Measurements from ENCODE around the gene MAN1A1. TPM values are rescaled to one million over a fixed set of nuclear protein-coding genes. Genes with fewer than 3 reads are reported as not detected.

Gene MAN1A1
- total and polyA plus RNA-seq, 2 of the 8 experiments (the other 6 are each of a cell fraction or from before 2014, with no cell fraction given): 1.8 to 5.4 TPM

GRCh38 chr6:119132261-119132981 lies 217.1 kb downstream of the MAN1A1 start:
- no peak overlapping the region for H3K18ac ChIP-seq (ENCODE audit: extremely low read depth, low read length)
- H3K36me3 ChIP-seq (ENCODE audit: control insufficient read depth in 2 of 4, insufficient read depth in 4 of 4, low read length in 3 of 4): no peaks in the 10 kb centered on the region
- H3K14ac ChIP-seq (ENCODE audit: insufficient read length): no peak overlapping the region
- TF ChIP-seq RNF2 (IDR thresholded peaks at IDR 0.05; ENCODE audit: borderline replicate concordance, low read depth, low read length, missing control alignments, poor library complexity, severe bottlenecking) (no peak), JUND (IDR thresholded peaks at IDR 0.05; ENCODE audit: low read length) (no peak), RFX5 (IDR thresholded peaks at IDR 0.05; ENCODE audit: borderline replicate concordance, low read depth, low read length) (no peak), POLR2AphosphoS5 (IDR thresholded peaks at IDR 0.05; ENCODE audit: low read depth, low read length) (no peak), SP1 (IDR thresholded peaks at IDR 0.05; ENCODE audit: low read depth, low read length) (no peak), NANOG (IDR thresholded peaks at IDR 0.05; ENCODE audit: insufficient read depth, low read depth, low read length, poor library complexity, severe bottlenecking) (no peak), GTF2F1 (IDR thresholded peaks at IDR 0.05; ENCODE audit: borderline replicate concordance, low read depth, low read length) (no peak), CEBPB (IDR thresholded peaks at IDR 0.05; ENCODE audit: low read depth, low read length) (no peak), CHD1 (IDR thresholded peaks at IDR 0.05; ENCODE audit: low read depth, low read length) (no peak)
- H3K9ac ChIP-seq (replicated peaks in 1 of 4; ENCODE audit: extremely low read depth in 1 of 4, low read depth in 3 of 4, low read length in 3 of 4): no peak overlapping the region
- DNase-seq (ENCODE audit: low read depth in 1 of 2, low spot score in 2 of 2) (no peak), FAIRE-seq (peak; percentile 52)
- H2BK120ac ChIP-seq (replicated peaks; ENCODE audit: low read depth, low read length): peak overlapping the region; percentile 14
- no peak overlapping the region for H3K4me2 ChIP-seq (ENCODE audit: insufficient read depth in 1 of 2, low read depth in 2 of 2, low read length in 2 of 2)
- no peak overlapping the region for H3K27ac ChIP-seq (ENCODE audit: low read depth, low read length)
- H4K8ac ChIP-seq (ENCODE audit: extremely low read depth, insufficient read depth, low read length): no peak overlapping the region
- H2BK12ac ChIP-seq (ENCODE audit: low read depth, low read length): no peak overlapping the region
- H3K4me3 ChIP-seq (ENCODE audit: extremely low read depth in 1 of 4, insufficient read depth in 2 of 4, low read depth in 3 of 4, low read length in 4 of 4): no peak overlapping the region
- H4K91ac ChIP-seq (replicated peaks; ENCODE audit: insufficient read length, low read length): no peak overlapping the region
- no peak overlapping the region for H2BK5ac ChIP-seq (ENCODE audit: low read depth, low read length)
- ChIA-PET CTCF (ENCODE audit: partially characterized antibody) (interaction anchor here (0.7 to 3.2 kb wide), 14 partner anchors 8 to 973 kb away, joined by 3 to 21 read pairs (median 3); no protein-coding TSS in a partner anchor), POLR2A (ENCODE audit: partially characterized antibody) (no interaction called here)
- H3K79me2 ChIP-seq (ENCODE audit: control insufficient read depth in 1 of 2, insufficient read depth in 2 of 2, low read length in 2 of 2): no peaks in the 10 kb centered on the region
- WGBS, 2 experiments (ENCODE audit: extremely low coverage in 1 of 2, insufficient coverage in 1 of 2, insufficient read length in 1 of 2, insufficient replicate concordance in 2 of 2, low coverage in 1 of 2, low lambda C conversion rate in 2 of 2, missing lambda C conversion rate in 1 of 2): 80% methylated on average over 6 of the region's 6 CpGs; no CpG with 5 or more reads in 1 of the 2 experiments
- H2BK20ac ChIP-seq (ENCODE audit: low read length): no peak overlapping the region
- H3K23me2 ChIP-seq (ENCODE audit: low read depth, low read length): no peaks in the 10 kb centered on the region
- no peaks in the 10 kb centered on the region for H3K27me3 ChIP-seq (replicated peaks in 1 of 4; ENCODE audit: control insufficient read depth in 3 of 4, extremely low read depth in 1 of 4, insufficient read depth in 3 of 4, low read length in 3 of 4)
- H2AK5ac ChIP-seq (ENCODE audit: low read depth, low read length): no peak overlapping the region
- H3K9me3 ChIP-seq (ENCODE audit: insufficient read depth in 2 of 2, low read depth in 1 of 2, low read length in 1 of 2): no peaks in the 10 kb centered on the region
- no peak overlapping the region for H2AFZ ChIP-seq (ENCODE audit: low read length)
- no peaks in the 10 kb centered on the region for H3K79me1 ChIP-seq (ENCODE audit: low read depth, low read length)
- H2BK15ac ChIP-seq (ENCODE audit: low read length): no peak overlapping the region
- H3K56ac ChIP-seq (replicated peaks; ENCODE audit: insufficient read length, low read depth, low read length): no peak overlapping the region
- no peak overlapping the region for H3K23ac ChIP-seq (ENCODE audit: insufficient read length)
- no peaks in the 10 kb centered on the region for H4K20me1 ChIP-seq (replicated peaks in 1 of 2; ENCODE audit: control insufficient read depth in 1 of 2, insufficient read depth in 2 of 2, low read length in 2 of 2)
- no peak overlapping the region for H4K5ac ChIP-seq (ENCODE audit: insufficient read length, low read depth, low read length)
- H3K4me1 ChIP-seq (replicated peaks in 1 of 4; ENCODE audit: control insufficient read depth in 3 of 4, insufficient read depth in 4 of 4, low read length in 3 of 4): peaks cover 0 to 4% (median 3%) of the 10 kb centered on the region in 4 experiments; a peak in 5 of 7 replicates
- no peak overlapping the region for H3K4ac ChIP-seq (replicated peaks; ENCODE audit: insufficient read length, low read depth, low read length)
